Measurements from ENCODE around the gene DENND1B.

The DENND1B gene

DNA sequence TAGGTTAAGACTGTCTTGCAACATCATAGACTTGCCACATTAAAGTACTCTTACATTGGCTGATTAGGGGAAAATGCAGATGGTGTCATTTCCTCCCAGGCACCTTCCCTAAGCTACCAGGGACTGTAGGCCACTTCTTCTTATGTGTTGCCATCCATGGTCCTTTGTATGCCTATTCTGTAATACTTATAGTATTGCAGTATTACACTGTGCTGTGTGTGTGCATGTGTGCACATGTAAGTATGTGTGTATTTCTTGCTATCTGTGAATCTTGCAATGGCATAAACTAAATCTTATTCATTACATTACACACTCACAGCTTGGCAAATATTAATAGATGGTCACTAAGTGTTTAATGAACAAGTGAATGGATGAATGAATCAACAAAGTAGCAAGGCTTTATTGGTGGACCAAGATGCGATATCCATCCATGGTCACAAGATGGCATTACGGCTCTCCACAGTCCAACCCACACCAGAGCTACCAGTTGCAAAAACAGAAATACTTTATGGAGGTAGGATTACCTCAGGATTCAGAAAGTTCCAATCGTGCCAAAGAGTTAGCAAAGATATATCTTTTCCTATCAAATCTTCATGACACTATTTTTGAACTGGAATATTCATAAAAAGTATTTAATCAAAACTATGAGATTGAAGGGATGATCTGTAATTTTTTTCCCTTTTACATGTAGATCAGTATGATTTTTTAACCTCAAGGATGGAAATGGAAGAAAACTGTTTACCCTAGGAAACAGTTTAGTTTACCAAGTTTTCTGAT, 160.2 kb downstream of the DENND1B start:
- TF ChIP-seq, protein P1, sequence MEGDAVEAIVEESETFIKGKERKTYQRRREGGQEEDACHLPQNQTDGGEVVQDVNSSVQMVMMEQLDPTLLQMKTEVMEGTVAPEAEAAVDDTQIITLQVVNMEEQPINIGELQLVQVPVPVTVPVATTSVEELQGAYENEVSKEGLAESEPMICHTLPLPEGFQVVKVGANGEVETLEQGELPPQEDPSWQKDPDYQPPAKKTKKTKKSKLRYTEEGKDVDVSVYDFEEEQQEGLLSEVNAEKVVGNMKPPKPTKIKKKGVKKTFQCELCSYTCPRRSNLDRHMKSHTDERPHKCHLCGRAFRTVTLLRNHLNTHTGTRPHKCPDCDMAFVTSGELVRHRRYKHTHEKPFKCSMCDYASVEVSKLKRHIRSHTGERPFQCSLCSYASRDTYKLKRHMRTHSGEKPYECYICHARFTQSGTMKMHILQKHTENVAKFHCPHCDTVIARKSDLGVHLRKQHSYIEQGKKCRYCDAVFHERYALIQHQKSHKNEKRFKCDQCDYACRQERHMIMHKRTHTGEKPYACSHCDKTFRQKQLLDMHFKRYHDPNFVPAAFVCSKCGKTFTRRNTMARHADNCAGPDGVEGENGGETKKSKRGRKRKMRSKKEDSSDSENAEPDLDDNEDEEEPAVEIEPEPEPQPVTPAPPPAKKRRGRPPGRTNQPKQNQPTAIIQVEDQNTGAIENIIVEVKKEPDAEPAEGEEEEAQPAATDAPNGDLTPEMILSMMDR (IDR thresholded peaks at IDR 0.05; ENCODE audit: insufficient read depth, low read depth, low read length, missing control alignments): peak; percentile 79
- DNase-seq (ENCODE audit: low read depth): peak; percentile 63
- H3K4me3 ChIP-seq (ENCODE audit: low read length): no peak overlapping the region

- DNase-seq (ENCODE audit: low read depth): no peak
- TF ChIP-seq, protein P1 (IDR thresholded peaks at IDR 0.05; ENCODE audit: insufficient read depth, low read depth, low read length, missing control alignments): no peak
- no peak overlapping the region for H3K4me3 ChIP-seq (ENCODE audit: low read length)
Measured at GRCh38 chr1:197606168-197606845, 169.0 kb downstream of the DENND1B start.

DNA sequence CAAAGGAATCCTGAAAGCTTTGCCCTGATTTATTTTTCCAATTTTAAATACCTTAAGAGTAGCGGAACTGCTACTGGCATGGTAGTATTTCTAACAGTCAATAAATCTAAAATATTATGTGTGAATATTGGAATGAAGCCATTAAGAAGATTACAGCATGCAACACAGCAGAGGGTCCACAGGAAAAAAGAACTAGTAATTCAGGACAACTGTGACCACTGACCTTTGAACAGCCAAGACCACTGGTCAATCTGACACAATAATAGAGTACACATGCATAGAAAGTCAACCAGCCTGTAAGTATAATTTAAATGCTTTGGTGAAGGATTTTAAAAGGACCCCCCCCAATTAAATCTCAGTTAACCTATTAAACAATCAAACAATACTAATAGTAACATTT, 171.0 kb downstream of the DENND1B start:
- no peak overlapping the region for H3K4me3 ChIP-seq (ENCODE audit: low read length)
- DNase-seq (ENCODE audit: low read depth): no peak
- TF ChIP-seq, protein P1 (IDR thresholded peaks at IDR 0.05; ENCODE audit: insufficient read depth, low read depth, low read length, missing control alignments): no peak

- no peak for DNase-seq (ENCODE audit: low read depth)
- no peak overlapping the region for H3K4me3 ChIP-seq (ENCODE audit: low read length)
- TF ChIP-seq, protein P1 (IDR thresholded peaks at IDR 0.05; ENCODE audit: insufficient read depth, low read depth, low read length, missing control alignments): no peak
Measured at GRCh38 chr1:197600751-197601150, 174.5 kb downstream of the DENND1B start.

DNA sequence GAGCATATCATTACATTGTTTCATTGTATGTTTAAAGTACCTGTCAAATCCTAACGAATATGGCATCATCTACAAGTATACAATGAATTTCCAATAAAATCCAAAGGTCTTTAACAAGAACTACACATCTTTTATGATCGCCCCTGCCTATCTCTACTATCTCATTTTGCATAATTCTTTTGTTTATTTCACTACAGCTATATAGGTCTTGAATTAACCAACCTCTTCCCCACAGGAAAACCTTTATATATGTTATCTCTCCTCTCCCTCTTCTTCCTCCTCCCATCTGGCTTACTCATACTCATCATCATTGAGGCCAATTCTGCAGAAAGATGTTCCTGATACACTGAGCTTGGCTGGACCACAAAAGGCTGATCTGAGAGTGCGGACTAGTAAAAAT, 175.5 kb downstream of the DENND1B start:
- no peak for DNase-seq (ENCODE audit: low read depth)
- H3K4me3 ChIP-seq (ENCODE audit: low read length): no peak overlapping the region
- TF ChIP-seq, protein P1 (IDR thresholded peaks at IDR 0.05; ENCODE audit: insufficient read depth, low read depth, low read length, missing control alignments): no peak

DNA sequence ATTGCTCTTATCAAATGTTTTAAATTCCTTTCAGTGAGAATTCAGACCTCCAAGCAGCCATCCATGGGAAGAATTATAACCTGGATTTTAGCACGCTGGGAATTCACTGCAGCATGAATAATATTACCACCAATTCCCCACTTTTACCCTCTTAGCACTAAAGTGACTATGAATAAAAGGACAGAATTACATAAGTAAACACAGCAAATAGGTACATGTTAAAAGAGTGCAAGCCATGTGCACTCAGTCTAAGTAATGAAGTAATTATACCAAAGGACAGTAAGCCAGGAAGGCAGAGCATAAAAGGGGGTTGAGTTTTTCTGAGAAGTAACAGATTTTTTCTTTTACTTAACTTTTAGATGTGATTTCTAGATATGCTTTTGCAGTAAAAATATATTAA, 176.3 kb downstream of the DENND1B start:
- DNase-seq (ENCODE audit: low read depth): no peak

More for the DNA sequence above, 176.3 kb downstream of the DENND1B start:
- no peak overlapping the region for H3K4me3 ChIP-seq (ENCODE audit: low read length)
- TF ChIP-seq, protein P1 (IDR thresholded peaks at IDR 0.05; ENCODE audit: insufficient read depth, low read depth, low read length, missing control alignments): no peak
